DOHH2 (cell line): Measurements from ENCODE around the gene COPE.

Experiments
- H3F3A ChIP-seq: fragments of 200-600 bp; sonication (generic), shearing (Covaris generic); 2 replicates; pipeline ENCODE4 v1.6.0; 2016; ENCODE audit warnings: antibody characterized with exemption, mild to moderate bottlenecking; ENCODE audit not compliant: control insufficient read depth, insufficient read depth
- H3K27ac ChIP-seq: fragments of 200-600 bp; sonication (generic); 2 replicates; pipeline ENCODE4 v1.5.1; 2014; ENCODE audit warnings: low read depth, mild to moderate bottlenecking, low read length, moderate library complexity
- H3K27me3 ChIP-seq: fragments of 200-600 bp; sonication (generic); 2 replicates; pipeline ENCODE4 v1.6.1; 2014; ENCODE audit warnings: mild to moderate bottlenecking, low read length, mixed read lengths; ENCODE audit not compliant: control insufficient read depth
- H3K36me3 ChIP-seq: fragments of 200-600 bp; sonication (generic); 2 replicates; pipeline ENCODE4 v1.6.1; 2014; ENCODE audit warnings: mild to moderate bottlenecking, low read length, moderate library complexity, mixed read lengths; ENCODE audit not compliant: control insufficient read depth
- H3K4me1 ChIP-seq: fragments of 200-600 bp; sonication (generic); 2 replicates; pipeline ENCODE4 v1.6.1; 2014; ENCODE audit warnings: mild to moderate bottlenecking, low read length, mixed read lengths; ENCODE audit not compliant: control insufficient read depth
- H3K4me2 ChIP-seq: fragments of 200-600 bp; sonication (generic); 2 replicates; pipeline ENCODE4 v1.6.0; 2014; ENCODE audit warnings: mild to moderate bottlenecking, low read length, moderate library complexity
- H3K4me3 ChIP-seq: fragments of 200-600 bp; sonication (generic); 2 replicates; pipeline ENCODE4 v1.5.1; 2014; ENCODE audit warnings: mild to moderate bottlenecking, low read length, mixed read lengths
- H3K79me2 ChIP-seq: fragments of 200-600 bp; sonication (generic); 2 replicates; pipeline ENCODE4 v1.6.1; 2014; ENCODE audit warnings: mild to moderate bottlenecking, low read length, mixed read lengths; ENCODE audit not compliant: control insufficient read depth
- H3K9me2 ChIP-seq: fragments of 200-600 bp; sonication (generic); replicated peaks from 2 replicates; pipeline ENCODE4 v1.6.1; 2014; ENCODE audit warnings: mild to moderate bottlenecking, low read length, mixed read lengths; ENCODE audit not compliant: control insufficient read depth
- H3K9me3 ChIP-seq: fragments of 200-600 bp; sonication (generic); 2 replicates; pipeline ENCODE4 v1.6.1; 2014; ENCODE audit warnings: antibody characterized with exemption, low read length, mixed read lengths; ENCODE audit not compliant: control insufficient read depth, insufficient read depth
- H4K20me1 ChIP-seq: fragments of 200-600 bp; sonication (generic); 2 replicates; pipeline ENCODE4 v1.6.0; 2014; ENCODE audit warnings: low read depth, mild to moderate bottlenecking, antibody characterized with exemption, low read length, moderate library complexity; ENCODE audit not compliant: control insufficient read depth, insufficient read depth
- CTCF ChIP-seq: fragments of 200-600 bp; sonication (generic); IDR thresholded peaks from one replicate; pipeline ENCODE4 v1.5.1; 2014; ENCODE audit warnings: antibody characterized with exemption, mild to moderate bottlenecking, low read depth, low read length; ENCODE audit not compliant: poor library complexity, severe bottlenecking
- EZH2phosphoT487 ChIP-seq: fragments of 200-600 bp; sonication (generic); IDR thresholded peaks from 2 replicates; pipeline ENCODE4 v1.6.1; 2017; ENCODE audit warnings: borderline replicate concordance, mild to moderate bottlenecking, antibody characterized with exemption, low read length, moderate library complexity, mixed read lengths

The COPE gene

GRCh38 chr19:18932216-18932841 is 13.1 kb upstream of the COPE start:
- no peak for TF ChIP-seq EZH2phosphoT487
- Histone ChIP-seq H3K9me3 (no peaks in the 10 kb centered on the region), H3K27me3 (peaks cover 5% of the 10 kb centered on the region; the same call in 1 of the 2 replicates), H3K79me2 (no peaks in the 10 kb centered on the region), H4K20me1 (0 out of 2 replicates have a peak, but pooled peaks cover 3% of the 10 kb centered on the region), H3K27ac (no peak overlapping the region), H3K4me2 (peak overlapping the region; percentile 84), H3F3A (peaks cover 3% of the 10 kb centered on the region; the same call in 1 of the 2 replicates), H3K4me1 (peaks cover 12% of the 10 kb centered on the region), H3K36me3 (peaks cover 7% of the 10 kb centered on the region; the same call in 1 of the 2 replicates), H3K4me3 (peak overlapping the region; percentile 66), H3K9me2 (no peaks in the 10 kb centered on the region)

- no peak overlapping the region for H3K4me3 ChIP-seq
- H3K79me2 ChIP-seq: no peaks in the 10 kb centered on the region
- peaks cover 12% of the 10 kb centered on the region for H3K4me1 ChIP-seq
- 0 out of 2 replicates have a peak, but pooled peaks cover 3% of the 10 kb centered on the region for H4K20me1 ChIP-seq
- no peak overlapping the region for H3K27ac ChIP-seq
- peaks cover 3% of the 10 kb centered on the region; the same call in 1 of the 2 replicates for H3F3A ChIP-seq
- H3K36me3 ChIP-seq: peaks cover 10% of the 10 kb centered on the region; the same call in 1 of the 2 replicates
- peaks cover 5% of the 10 kb centered on the region; the same call in 1 of the 2 replicates for H3K27me3 ChIP-seq
- H3K4me2 ChIP-seq: no peak overlapping the region; the same call in 1 of the 2 replicates
- H3K9me3 ChIP-seq: no peaks in the 10 kb centered on the region
- H3K9me2 ChIP-seq: no peaks in the 10 kb centered on the region
- no peak for TF ChIP-seq CTCF
- no peak for TF ChIP-seq EZH2phosphoT487
Measured at GRCh38 chr19:18931316-18932162, 12.4 kb upstream of the COPE start.

- peaks cover 3% of the 10 kb centered on the region; the same call in 1 of the 2 replicates for H3F3A ChIP-seq
- peaks cover 12% of the 10 kb centered on the region for H3K4me1 ChIP-seq
- no peaks in the 10 kb centered on the region for H3K9me2 ChIP-seq
- no peak overlapping the region for H3K27ac ChIP-seq
- H3K4me2 ChIP-seq: no peak overlapping the region
- H3K27me3 ChIP-seq: peaks cover 5% of the 10 kb centered on the region; the same call in 1 of the 2 replicates
- no peaks in the 10 kb centered on the region for H3K79me2 ChIP-seq
- peaks cover 26% of the 10 kb centered on the region for H3K36me3 ChIP-seq
- no peak for TF ChIP-seq CTCF
- TF ChIP-seq EZH2phosphoT487: no peak
- no peaks in the 10 kb centered on the region for H3K9me3 ChIP-seq
- no peak overlapping the region for H3K4me3 ChIP-seq
- H4K20me1 ChIP-seq: 0 out of 2 replicates have a peak, but pooled peaks cover 3% of the 10 kb centered on the region
Measured at GRCh38 chr19:18929311-18929710, 10.1 kb upstream of the COPE start.
